HG02623 (cell line): ENCODE results near the gene ADGRD1.
"Not testable (repeated sequence)": the region's sequence is repeated elsewhere in the genome, so short reads cannot be mapped to it uniquely, and the experiment has no call there.

Source experiments
- ATAC-seq: cut with Tn5 transposase; IDR thresholded peaks from one replicate; pipeline ENCODE4 v1.9.1; 2021; ENCODE audit warnings: moderate library complexity; ENCODE audit not compliant: unreplicated experiment

ADGRD1 gene

DNA sequence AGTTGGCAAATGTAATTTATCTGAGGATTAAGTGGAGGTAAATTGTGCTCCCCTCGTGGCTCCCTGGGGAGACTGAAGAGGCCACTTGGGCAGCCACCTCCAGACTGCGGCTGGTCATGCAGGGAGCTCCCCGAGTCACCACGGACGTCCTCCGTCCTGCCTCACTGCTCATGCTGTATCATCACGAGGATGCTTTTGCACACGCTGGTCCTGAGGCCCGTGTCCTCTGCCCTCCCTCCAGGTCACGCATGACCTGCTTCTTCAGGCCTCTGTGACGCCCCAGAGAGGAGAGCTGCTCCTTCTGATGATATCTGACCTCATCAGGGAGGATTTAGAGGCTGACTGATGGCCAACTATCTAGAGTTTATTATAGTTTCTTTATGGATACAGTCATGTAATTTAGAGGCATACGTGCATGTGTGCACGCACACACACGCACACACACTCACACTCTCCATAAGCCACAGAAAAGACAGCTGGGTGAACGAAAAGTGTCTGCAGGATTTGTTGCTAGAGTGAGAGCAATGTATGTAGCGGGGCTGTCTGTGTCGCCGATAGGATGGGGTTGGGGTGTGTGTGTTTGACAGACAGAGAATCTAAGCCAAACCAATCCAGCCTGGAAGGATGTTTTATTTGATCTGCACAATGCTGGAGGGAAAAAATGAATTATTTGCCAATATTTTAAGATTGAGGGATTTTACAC, 160.0 kb downstream of the ADGRD1 start:
- no peak for ATAC-seq

DNA sequence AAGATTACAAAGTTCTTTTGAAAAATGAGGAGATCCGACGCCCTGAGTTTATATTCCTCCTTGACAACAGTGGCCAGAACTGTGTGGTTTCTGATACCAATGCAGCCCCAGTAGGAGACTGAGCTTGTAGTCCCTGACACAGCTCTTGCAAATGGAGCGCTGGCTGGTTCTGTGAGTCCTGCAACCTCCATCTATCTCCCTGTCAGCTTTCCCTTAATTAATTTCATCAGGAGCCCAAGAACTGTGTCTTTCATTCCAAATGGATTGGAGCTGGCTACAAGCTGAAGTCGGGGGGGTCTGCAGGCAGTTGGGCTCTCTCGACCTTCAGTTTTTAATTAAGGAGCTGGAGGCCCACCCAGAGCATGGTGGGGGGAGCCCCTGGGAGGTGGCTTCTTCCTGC, 160.6 kb downstream of the ADGRD1 start:
- no peak for ATAC-seq

DNA sequence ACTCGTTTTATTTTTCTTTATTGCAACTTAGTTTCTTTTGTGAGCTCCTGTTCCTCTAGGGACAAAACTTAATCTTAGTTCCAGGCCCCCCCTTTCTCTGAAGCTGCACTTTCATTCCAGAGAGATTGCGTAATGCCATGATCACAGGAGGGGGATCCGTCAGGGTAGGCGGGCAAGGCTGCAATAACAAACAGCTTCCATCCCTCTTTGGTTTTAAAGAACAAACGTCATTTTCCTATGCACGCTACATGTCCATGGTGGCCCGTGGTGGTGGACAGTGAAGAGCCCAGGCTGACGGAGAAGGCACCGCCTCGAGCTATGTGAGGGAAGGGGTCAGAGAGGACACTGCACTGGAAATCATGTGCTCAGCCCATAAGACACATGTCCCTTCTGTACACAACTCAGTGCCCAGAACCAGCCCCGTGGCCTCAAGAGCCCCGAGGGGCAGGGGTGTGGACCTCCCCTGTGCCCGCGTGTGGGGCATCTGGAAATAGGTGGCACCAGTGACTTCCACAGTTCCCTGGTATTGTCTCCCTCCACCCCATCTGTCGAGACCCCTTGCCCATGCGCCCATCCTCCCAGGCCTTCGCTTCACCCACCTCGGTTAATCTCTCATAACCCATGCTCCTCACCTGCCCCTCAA, 161.4 kb downstream of the ADGRD1 start:
- no peak for ATAC-seq

DNA sequence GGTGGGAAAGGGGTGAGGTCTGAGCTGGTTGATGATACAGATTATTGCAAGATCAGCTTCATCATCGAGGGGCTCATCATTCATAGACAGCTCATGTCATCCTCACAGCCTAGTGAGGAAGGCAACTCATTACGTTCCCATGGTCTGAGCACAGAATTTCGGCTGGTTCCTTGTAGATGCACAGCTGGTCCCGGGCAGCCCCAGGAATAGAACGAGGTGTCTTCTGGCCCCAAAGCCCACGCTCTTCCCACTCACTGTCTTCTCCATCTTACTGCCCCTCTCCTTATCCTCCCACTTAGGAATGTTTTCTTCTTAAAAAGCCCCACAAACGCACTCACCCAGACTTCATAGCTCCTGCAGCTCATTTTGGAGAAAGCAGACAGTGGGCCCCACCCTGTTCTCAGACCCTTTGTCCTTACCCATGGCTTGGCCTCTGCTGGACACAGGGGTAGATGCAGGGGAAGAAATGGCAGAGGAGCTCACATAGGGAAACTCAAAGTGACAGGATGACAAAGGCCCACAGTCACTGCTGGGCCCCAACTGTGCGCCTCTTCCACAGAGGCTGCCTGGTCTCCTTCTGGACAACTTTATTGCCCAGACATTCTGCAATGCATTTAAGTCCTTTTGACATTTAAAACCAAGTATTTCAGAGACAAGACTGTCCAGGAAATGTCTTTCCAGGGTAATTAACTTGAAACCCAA, 162.2 kb downstream of the ADGRD1 start:
- ATAC-seq: no peak

DNA sequence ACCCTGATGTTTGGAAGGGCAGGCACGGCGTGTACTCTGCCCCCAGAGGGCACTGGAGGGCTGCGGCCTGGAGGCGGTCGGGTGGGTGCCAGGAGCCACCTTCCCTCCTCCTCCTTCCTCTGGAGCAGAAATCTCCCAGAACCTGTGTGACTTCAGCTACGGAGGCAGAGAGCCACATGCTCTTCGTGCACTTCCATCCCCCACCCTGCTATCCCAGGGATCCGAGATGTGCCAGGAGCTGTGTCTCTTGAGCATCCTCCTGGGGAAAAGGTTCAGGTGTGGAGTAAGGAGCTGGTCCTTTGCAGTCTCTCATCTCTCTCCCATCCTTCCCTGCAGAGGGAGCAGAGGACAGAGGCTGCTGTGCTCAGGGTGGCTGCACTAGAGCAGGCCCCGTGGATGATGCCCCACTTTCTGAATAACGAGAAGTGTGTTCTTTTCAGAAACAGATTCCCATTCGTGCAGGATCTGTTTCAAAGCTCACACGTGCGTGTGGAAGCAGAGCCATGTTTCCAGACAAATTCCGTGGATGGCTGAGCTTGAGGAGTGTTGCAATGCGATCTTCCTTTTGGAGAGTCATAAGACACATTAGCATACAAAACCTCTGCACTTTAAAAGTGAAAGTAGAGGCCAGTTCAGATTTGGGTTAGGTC, 162.9 kb downstream of the ADGRD1 start:
- no peak for ATAC-seq

DNA sequence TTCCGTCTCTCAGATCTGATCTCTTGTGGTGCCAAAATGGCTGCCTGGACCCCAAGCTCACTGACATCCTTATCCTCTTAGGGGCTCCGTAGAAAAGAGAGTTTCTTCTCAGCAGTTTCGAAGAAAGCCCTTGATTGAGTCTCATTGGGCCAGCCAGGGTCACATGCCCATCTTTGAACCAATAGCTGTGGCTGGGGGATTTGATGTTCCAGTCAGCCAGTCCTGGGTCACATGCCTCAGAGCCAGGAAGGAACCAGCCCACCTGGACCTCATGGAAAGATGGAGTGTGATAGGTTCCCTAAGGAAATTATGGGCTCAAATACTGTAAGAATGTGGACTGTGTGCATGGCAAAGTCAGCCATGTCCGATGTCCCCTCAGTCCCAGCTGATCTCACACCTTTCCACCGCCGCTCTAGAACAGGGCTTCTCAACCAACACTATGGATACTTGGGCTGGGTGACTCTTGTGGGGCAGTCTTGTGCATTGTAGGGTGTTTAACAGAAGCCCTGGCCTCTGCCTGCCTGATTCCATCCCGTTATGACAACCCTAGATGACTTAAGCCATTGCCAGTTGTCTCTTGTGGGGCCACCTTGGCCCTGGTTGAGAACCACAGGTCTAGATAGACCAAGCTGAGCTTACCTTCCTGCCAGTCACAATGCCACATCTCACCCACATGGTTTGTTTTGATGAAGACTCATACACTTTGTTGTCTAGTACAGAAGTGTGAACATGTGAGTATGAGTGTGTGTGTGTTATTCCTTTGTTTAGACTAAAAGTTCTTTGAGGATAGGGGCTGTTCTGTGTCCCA, 163.9 kb downstream of the ADGRD1 start:
- ATAC-seq: no peak

DNA sequence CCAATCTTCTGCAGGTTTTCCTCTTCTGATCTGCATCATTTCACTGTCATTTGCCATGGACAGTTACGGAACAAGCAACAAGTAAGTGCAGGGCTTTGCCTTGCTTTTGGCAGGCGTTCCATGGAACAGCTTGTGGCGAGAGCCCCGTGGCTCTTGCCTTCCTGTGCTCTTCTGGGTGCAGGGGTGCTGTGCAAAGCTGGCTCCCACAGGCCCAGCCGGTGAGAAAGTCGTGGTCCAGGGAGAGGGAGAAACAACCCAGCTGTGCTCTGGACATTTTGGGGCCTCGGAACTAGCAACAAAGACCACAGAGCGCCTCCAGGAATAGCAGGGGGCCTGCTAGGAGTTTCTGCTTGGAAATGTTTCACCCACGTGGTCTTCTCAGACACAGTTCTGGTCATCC, 164.7 kb downstream of the ADGRD1 start:
- no peak for ATAC-seq

DNA sequence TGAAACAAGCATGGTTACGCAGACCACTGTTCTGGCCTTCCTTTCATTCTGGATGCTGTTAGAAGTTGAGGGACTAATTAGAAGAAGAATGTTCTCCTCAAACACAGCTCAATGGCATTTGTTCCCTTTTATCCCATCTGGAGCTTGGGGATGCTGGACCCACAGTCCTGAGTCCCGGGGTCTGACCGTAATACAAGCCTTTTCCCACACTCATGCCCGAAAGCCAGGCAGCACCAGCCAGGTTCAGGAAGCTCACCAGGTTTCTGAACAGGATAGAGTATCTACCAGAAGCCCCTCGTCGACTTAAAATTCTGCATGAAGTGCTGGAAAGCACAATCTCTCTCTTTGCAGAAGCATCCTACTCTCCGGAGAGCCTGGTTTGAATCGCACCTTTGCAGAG, 165.6 kb downstream of the ADGRD1 start:
- ATAC-seq: not testable (repeated sequence)

DNA sequence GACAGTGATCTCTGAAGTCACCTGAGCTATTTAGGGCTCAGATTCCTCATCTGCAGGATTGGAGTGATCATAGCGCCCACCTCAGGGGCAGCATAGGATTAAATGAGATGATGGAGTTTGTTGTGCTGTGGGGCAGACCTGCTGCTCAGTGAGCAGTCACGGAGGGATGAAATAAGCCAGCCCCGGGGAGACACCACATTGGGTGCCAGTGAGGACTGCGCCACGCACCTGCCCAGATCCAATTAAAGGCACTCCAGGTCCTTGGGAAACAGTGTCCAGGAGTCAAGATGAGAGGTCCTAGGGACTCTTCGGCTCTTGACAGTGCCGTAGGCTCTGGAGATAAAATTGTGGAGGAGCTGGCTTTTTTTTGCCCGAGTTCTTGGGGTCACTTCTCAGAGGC, 166.2 kb downstream of the ADGRD1 start:
- ATAC-seq: no peak

DNA sequence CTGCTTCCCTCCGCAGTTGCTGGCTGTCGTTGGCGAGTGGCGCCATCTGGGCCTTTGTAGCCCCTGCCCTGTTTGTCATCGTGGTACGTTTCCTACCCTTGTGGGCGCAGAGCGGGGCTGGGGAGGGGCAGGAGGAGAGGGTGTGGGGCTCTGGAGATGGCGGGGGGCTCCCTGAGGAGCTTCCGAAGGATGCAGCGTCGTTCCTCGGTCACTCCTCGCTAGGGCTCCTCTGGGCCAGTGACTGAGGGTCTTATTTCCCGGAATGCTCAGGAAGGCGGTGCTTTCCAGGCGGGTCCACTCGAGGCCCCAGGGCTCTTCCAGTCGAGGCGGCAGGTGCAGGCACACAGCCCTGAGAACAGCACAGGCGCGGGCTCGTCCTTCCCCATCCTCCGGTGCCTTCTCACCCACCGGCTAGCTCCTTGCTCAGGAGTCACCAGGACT, 167.1 kb downstream of the ADGRD1 start:
- no peak for ATAC-seq

DNA sequence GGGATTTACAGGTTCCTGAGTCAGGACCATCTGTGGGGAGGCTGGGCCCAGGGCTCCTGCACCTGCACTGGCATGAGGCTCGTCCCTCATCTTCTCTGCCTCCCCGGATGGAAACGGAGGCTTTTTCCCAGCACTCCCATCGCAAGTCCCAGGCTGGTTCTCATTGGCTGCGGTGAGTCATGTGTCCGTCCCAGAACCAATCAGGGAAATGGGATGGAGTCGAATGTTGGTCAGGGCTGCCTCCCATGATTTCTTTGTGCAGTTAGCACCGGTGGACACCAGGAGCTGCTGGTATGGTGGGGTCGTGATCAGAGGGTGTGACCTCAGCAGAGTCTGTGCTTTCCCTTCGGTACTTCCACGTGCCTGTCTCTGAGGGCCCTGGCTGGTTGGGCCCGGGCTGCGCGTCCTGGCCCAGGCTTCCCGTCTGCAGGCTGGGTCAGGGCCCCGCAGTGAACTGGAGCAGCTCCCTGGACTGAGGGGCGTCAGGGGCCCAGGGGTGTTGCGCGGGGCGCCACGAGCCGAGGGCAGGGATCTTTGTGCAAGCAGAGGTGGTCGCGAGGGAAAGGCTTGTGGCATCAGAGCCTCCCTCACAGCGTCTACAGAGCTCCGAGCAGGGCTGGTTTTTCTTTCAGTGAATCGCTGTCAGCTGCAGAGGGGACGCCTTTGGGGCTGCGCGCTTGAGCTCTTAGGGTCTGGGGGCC, 168.1 kb downstream of the ADGRD1 start:
- ATAC-seq: no peak

DNA sequence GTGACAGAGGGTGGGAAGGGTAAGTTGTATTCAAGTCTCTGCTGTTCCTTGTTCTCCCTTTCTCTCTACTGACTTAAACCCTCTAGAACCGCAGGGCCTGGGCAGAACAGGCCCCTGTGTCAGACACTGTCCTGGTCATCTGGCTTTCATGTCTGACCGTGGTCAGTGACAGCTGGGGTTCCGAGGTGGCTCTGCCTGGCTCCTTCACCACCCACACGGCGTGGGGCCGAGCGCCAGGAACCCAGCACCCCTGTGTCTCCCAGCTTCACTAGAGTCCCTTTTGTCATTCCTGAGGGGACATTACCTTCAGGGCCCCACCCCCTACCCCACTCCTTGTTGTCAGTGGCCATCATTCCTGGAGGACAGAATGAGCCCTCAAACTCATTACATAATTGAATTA, 168.9 kb downstream of the ADGRD1 start:
- ATAC-seq: no peak

DNA sequence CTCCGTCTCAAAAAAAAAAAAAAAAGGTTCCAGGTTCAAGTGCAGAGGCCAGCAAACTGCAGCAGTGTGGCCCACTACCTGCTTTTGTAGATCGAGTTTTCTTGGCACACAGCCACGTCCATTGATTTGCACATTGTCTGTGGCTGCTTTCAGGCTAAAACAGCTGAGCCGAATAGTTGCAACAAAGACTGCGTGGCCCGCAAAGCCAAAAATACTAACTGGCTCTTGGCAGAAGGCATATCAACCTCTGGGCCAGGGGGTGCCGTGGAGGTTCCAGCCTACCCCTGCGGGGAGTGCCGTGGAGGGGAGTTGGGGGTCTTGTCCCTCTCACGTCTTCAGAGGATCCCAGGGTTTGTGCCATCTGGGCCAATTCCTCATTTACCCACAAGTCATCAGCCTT, 170.1 kb downstream of the ADGRD1 start:
- ATAC-seq: no peak

DNA sequence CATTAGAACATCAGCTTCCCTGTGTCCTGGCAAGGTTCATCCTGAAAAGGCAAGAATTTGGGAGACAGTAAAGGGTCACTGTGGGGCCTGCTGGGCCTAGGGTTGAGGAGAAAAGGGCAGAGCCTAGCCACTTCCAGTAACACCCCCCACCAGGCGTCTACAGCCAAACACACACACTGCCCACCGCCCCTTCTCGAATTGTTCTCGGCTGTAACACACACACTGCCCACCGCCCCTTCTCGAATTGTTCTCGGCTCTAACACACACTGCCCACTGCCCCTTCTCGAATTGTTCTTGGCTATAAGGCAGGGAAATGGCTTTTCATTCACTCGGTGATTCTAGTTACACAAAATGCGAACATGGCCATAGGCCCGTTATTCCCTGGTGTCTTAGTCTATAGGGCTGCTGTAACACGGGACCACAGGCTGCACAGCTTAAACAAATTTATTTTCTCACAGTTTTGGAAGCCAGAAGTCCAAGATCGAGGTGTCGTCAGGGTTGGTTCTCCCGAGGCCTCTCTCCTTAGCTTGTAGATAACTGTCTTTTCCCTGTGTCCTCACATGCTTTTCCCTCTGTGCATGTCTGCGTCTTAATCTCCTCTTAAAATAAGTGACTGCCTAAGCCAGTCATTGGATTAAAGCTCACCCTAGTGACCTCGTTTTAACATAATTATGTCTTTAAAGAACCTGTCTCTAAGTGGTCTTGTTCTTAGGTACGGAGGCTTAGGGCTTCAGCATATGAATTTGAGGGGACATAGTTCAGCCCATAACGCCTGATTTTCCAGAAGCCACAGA, 171.0 kb downstream of the ADGRD1 start:
- no peak for ATAC-seq

DNA sequence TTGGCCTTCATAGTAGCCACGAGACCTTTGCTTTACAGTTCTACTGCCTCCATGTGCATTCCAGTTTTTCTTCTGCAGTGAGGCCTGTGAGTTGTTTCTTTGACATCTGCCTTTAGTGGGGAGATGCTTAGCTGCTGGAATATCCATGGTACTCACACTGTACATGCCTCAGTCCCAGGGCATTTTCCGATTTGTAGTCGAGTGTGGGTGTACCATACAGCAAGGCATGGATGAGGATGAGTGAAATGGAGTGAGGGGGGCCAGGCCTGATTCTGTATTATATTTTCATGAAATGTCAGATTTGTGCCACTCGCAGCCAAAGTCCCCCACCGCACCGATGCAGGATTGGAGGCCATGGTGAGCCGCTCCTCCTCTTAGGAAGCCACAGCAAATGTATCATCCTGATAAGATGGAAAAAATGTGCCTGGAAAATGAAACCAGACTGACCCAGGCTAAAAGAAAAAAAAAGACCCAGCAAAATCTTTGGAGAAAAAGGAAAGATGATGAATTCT, 173.0 kb downstream of the ADGRD1 start:
- ATAC-seq: no peak

DNA sequence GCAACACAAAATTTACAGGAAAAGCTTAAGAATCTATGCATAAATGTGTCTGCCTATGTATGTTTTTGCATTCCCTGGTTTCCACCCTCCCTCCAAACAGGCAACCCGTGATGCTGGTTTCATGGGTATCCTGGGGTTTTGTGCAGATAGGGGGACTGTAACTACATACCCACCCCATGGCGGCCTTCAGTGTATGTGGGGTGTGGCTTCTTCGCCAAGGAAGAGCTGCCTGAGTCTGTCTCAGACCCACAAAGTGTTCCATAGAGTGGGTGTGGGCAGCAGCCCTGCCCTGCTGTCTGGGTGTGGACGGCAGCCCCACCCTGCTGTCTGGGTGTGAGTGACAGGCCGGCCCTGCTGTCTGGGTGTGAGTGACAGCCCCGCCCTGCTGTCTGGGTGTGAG, 174.8 kb downstream of the ADGRD1 start:
- no peak for ATAC-seq

DNA sequence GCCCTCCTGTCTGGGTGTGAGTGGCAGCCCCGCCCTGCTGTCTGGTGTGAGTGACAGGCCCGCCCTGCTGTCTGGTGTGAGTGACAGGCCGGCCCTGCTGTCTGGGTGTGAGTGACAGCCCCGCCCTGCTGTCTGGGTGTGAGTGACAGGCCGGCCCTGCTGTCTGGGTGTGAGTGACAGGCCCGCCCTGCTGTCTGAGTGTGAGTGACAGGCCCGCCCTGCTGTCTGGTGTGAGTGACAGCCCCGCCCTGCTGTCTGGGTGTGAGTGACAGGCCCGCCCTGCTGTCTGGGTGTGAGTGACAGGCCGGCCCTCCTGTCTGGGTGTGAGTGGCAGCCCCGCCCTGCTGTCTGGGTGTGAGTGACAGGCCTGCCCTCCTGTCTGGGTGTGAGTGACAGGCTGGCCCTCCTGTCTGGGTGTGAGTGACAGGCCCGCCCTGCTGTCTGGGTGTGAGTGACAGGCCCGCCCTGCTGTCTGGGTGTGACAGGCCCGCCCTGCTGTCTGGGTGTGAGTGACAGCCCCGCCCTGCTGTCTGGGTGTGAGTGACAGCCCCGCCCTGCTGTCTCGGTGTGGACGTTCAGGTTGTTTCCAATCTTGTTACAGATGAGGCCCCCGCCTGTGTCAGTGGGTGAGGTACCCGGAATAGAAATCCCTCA, 175.4 kb downstream of the ADGRD1 start:
- not testable (repeated sequence) for ATAC-seq

DNA sequence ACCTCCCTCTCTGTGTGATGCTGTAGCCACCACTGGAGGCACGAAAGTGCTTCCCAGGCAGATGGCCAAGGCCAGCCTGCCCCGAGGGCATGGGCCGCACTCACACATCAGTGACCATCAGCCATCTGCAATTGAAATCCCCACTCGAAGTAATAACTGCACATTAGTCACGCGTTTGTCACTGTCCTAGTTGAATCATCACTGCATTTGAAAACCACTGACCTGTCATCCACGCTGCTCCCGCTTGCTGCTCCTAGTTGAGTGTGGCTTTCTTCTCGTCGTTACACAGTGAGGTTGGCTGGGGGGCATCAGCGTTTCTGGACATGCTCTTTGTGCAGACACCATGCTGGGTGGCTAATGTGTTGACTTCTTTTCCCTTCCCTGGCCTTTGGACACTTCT, 176.1 kb downstream of the ADGRD1 start:
- no peak for ATAC-seq
